SU-DHL-6 (cell line): ENCODE measurements around the gene TRMT44.

ENCODE experiments used
- EZH2phosphoT487 ChIP-seq: fragments of 200-600 bp; sonication (generic), shearing (Covaris generic); conservative IDR thresholded peaks from 2 replicates; pipeline ENCODE4 v1.6.1; 2018; ENCODE audit warnings: mild to moderate bottlenecking, antibody characterized with exemption, low read length, moderate library complexity, mixed read lengths
- TF ChIP-seq, protein P1 (sequence below): fragments of 200-600 bp; sonication (generic); IDR thresholded peaks from one replicate; pipeline ENCODE4 v1.5.1; 2017; ENCODE audit warnings: antibody characterized with exemption, mild to moderate bottlenecking, low read length, moderate library complexity; ENCODE audit not compliant: insufficient read depth, poor library complexity, severe bottlenecking

- TF ChIP-seq, protein P1, sequence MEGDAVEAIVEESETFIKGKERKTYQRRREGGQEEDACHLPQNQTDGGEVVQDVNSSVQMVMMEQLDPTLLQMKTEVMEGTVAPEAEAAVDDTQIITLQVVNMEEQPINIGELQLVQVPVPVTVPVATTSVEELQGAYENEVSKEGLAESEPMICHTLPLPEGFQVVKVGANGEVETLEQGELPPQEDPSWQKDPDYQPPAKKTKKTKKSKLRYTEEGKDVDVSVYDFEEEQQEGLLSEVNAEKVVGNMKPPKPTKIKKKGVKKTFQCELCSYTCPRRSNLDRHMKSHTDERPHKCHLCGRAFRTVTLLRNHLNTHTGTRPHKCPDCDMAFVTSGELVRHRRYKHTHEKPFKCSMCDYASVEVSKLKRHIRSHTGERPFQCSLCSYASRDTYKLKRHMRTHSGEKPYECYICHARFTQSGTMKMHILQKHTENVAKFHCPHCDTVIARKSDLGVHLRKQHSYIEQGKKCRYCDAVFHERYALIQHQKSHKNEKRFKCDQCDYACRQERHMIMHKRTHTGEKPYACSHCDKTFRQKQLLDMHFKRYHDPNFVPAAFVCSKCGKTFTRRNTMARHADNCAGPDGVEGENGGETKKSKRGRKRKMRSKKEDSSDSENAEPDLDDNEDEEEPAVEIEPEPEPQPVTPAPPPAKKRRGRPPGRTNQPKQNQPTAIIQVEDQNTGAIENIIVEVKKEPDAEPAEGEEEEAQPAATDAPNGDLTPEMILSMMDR = no peak
- no peak for TF ChIP-seq EZH2phosphoT487
These were observed 41.3 kb upstream of the TRMT44 start for GRCh38 chr4:8399298-8399697.
